Neutrophil (primary cell): Measurements from ENCODE around the gene HSPBP1.
"Not testable (repeated sequence)": the region's sequence is repeated elsewhere in the genome, so short reads cannot be mapped to it uniquely, and the experiment has no call there.

Experiments
- H3K27ac ChIP-seq: fragments of 200-600 bp; sonication (generic); 2 replicates; pipeline ENCODE4 v1.5.1; 2016; ENCODE audit warnings: mild to moderate bottlenecking, moderate library complexity
- H3K27me3 ChIP-seq: fragments of 200-600 bp; sonication (generic); 2 replicates; pipeline ENCODE4 v1.6.0; 2016; ENCODE audit warnings: mild to moderate bottlenecking
- H3K36me3 ChIP-seq: fragments of 200-600 bp; sonication (generic); 2 replicates; pipeline ENCODE4 v1.5.1; 2017
- H3K4me1 ChIP-seq, 2 experiments: fragments of 200-600 bp in 1 of 2; sonication (generic) in 1 of 2; 1 replicate in 1 of 2; 2 replicates in 1 of 2; pipeline versions ENCODE4 v1.5.1 to v1.6.1; 2013 to 2016; ENCODE audit warnings: low read depth in 1 of 2, low read length in 1 of 2, mild to moderate bottlenecking in 1 of 2, moderate library complexity in 1 of 2; ENCODE audit not compliant: control insufficient read depth in 1 of 2, insufficient read depth in 1 of 2
- H3K4me3 ChIP-seq, 2 experiments: fragments of 200-600 bp in 1 of 2; sonication (generic) in 1 of 2; 1 replicate in 1 of 2; 2 replicates in 1 of 2; pipeline ENCODE4 v1.5.1; 2013 to 2016; ENCODE audit warnings: low read depth in 1 of 2, low read length in 1 of 2, mild to moderate bottlenecking in 1 of 2, moderate library complexity in 1 of 2
- H3K9me3 ChIP-seq: fragments of 200-600 bp; sonication (generic); 2 replicates; pipeline ENCODE4 v1.5.1; 2016
- TF ChIP-seq, protein P1 (sequence below): fragments of 200-600 bp; sonication (generic); IDR thresholded peaks from 2 replicates; pipeline ENCODE4 v1.5.1; 2016; ENCODE audit warnings: antibody characterized with exemption

HSPBP1 gene, protein sequence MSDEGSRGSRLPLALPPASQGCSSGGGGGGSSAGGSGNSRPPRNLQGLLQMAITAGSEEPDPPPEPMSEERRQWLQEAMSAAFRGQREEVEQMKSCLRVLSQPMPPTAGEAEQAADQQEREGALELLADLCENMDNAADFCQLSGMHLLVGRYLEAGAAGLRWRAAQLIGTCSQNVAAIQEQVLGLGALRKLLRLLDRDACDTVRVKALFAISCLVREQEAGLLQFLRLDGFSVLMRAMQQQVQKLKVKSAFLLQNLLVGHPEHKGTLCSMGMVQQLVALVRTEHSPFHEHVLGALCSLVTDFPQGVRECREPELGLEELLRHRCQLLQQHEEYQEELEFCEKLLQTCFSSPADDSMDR

DNA sequence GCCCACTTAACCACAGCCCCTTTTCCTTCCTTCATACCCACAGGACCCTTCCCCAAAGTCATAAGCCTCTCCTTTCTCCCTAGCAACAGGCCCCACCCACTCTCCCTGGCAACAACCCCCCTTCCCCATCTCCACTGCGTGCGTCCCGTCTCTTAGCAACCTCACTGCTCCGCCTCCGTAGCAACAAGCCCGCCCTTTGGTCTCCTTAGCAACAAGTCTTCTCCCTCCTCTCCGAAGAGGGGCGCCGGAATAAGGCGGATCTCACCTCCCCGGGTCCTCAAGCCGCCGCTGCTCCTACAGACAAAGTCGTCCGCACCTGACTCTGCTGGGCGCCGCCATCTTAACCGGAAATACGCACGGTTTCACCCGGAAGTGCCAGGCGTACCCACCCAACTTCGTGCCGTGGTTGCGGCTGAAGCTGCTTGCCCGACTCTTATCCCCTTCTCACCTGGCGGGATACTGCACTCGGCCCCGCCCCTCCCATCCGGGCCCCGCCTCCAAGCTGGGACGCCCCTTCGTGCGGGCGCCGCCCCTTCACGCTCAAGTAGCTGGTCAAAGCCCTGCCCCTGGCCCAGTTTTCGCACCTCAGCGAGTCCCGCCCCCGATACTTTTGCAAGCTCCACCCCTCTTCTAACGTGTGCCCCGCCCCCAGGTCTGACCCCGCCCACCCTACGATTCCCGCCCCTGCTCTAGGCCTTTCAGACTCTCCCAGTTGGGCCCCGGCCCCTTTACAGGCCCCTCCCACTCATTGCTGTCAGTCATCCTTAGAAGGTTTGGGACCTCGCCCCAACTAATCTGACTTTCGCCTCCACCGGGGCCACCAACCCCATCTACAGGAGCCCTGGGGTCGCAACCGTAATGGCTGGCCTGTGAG lies at the start of gene HSPBP1:
HSPBP1 (minus strand) TSS at position 341 of the 874 bp plus-strand sequence. CDS start 502 bp downstream, outside the sequence.
- peaks cover 27% of the 10 kb centered on the region for H3K27me3 ChIP-seq
- peaks cover 6 to 14% of the 10 kb centered on the region in 2 experiments for H3K4me1 ChIP-seq
- TF ChIP-seq, protein P1, sequence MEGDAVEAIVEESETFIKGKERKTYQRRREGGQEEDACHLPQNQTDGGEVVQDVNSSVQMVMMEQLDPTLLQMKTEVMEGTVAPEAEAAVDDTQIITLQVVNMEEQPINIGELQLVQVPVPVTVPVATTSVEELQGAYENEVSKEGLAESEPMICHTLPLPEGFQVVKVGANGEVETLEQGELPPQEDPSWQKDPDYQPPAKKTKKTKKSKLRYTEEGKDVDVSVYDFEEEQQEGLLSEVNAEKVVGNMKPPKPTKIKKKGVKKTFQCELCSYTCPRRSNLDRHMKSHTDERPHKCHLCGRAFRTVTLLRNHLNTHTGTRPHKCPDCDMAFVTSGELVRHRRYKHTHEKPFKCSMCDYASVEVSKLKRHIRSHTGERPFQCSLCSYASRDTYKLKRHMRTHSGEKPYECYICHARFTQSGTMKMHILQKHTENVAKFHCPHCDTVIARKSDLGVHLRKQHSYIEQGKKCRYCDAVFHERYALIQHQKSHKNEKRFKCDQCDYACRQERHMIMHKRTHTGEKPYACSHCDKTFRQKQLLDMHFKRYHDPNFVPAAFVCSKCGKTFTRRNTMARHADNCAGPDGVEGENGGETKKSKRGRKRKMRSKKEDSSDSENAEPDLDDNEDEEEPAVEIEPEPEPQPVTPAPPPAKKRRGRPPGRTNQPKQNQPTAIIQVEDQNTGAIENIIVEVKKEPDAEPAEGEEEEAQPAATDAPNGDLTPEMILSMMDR, result no peak
- H3K27ac ChIP-seq, result peak within 1 kb of the TSS; percentile 78
- no peaks in the 10 kb centered on the region for H3K36me3 ChIP-seq
- H3K9me3 ChIP-seq, result no peaks in the 10 kb centered on the region
- H3K4me3 ChIP-seq, result peak within 1 kb of the TSS; percentile 73 to 83

DNA sequence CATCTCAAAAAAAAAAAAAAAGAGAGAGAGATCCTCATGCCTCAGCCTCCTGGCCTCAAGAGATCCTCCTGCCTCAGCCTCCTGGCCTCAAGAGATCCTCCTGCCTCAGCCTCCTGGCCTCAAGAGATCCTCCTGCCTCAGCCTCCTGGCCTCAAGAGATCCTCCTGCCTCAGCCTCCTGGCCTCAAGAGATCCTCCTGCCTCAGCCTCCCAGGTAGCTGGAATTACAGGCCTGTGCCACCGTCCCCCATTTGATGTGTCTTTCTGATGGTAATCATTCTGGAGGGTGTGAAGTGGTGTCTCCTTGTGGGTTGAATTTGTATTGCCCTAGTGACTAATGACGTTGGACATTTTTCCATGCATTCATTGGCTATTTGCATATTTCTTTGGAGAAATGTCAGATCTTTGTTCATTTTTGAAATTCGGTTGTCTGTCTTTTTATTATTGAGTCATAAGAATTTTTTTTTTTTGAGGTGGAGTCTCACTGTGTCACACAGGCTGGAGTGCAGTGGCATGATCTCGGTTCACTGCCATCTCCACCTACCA lies 48.9 kb upstream of the HSPBP1 start:
- not testable (repeated sequence) for H3K9me3 ChIP-seq, H3K27me3 ChIP-seq
- peaks cover 39 to 42% of the 10 kb centered on the region in 2 experiments for H3K4me1 ChIP-seq

DNA sequence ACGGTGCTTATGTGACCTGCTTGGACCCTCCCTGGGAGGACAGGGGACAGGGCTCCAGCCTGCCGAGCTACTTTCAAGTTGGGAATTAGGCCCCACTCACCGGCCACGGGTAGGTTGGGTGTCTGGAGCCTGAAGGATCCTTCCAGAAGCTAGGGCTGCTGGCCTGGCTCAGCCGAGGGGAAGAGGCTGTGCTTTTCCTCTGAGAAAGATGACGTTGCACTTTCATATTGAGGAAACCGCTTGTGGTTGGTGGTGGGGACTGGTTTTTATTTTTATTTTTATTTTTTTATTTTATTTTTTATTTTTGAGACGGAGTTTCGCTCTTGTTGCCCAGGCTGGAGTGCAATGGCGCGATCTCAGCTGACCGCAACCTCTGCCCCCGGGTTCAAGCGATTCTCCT lies 45.3 kb upstream of the HSPBP1 start, which contains the start of gene TMEM150B:
TMEM150B (minus strand) TSS at position 170 of the 400 bp plus-strand sequence. CDS start 4,305 bp downstream, outside the sequence.
- H3K36me3 ChIP-seq, result no peaks in the 10 kb centered on the region
- no peaks in the 10 kb centered on the region for H3K9me3 ChIP-seq
- peaks cover 46 to 54% of the 10 kb centered on the region in 2 experiments for H3K4me1 ChIP-seq
- H3K27ac ChIP-seq, result peak within 1 kb of the TSS; percentile 65
- peak within 1 kb of the TSS in 1 of 2 experiments; percentile 6 for H3K4me3 ChIP-seq
- TF ChIP-seq, protein P1, result no peak
- no peaks in the 10 kb centered on the region for H3K27me3 ChIP-seq

More for the DNA sequence above, 48.9 kb upstream of the HSPBP1 start:
- H3K27ac ChIP-seq, H3K4me3 ChIP-seq, H3K36me3 ChIP-seq: not testable (repeated sequence)

DNA sequence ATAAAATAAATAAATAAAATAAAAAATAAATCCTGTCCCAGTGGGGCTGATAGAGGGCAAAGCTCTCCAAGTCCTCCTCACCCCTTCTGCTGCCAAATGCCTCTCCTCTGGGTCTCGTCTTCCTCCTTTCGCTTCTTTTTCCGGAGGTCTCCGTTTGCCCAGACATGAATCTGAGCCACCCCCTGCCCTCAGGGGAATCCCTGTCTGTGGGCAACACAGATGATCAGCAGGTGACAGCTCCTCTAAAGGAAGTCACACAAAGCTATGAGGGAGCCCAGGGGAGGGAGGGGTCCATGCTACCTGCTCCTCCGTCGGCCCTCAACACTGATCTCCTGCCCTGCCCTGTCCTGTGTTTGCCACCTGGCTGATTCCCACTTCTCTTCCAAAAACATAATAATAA lies 44.8 kb upstream of the HSPBP1 start:
- Histone ChIP-seq H3K4me3 (no peak overlapping the region), H3K36me3 (no peaks in the 10 kb centered on the region), H3K27me3 (no peaks in the 10 kb centered on the region), H3K27ac (peak overlapping the region; percentile 65), H3K9me3 (no peaks in the 10 kb centered on the region), H3K4me1 (peaks cover 46 to 54% of the 10 kb centered on the region in 2 experiments)
- TF ChIP-seq, protein P1, result no peak

DNA sequence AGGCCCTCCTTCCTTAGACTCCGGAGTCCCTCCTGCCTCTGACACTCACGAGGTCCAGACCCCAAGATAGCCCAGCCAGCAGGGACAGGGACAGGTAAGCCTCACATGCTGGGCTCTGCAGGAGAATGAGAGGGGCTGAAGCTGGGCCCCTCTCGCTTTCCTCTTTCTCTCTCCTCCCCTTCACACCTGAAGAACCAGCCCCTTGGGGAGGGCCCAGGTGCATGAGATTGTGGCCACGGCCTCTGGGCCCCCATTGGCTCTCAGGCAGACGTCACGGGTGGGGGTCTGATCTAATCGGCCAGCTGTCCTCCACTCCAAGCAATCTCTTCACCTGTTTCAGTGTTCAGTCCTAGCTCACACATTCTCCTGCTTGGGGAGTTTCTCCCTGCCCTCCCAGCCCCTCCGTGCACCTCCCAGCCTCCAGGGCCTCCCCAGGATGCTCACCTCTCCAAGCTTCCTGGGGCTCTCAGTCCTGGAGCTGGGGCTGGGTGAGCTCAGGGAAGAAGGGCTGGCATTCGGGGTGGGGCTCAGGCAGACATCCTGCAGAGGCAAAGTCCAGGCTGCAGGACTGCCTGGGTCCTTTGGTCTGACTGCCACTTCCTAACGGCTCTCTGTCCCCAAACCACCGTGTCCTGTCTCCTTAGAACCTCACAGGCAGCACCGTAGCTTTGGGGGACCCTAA lies 42.4 kb upstream of the HSPBP1 start:
- no peaks in the 10 kb centered on the region for H3K27me3 ChIP-seq
- no peaks in the 10 kb centered on the region for H3K36me3 ChIP-seq
- H3K9me3 ChIP-seq, result no peaks in the 10 kb centered on the region
- H3K4me3 ChIP-seq, result no peak overlapping the region
- no peak overlapping the region for H3K27ac ChIP-seq
- TF ChIP-seq, protein P1, result no peak
- peaks cover 46 to 51% of the 10 kb centered on the region in 2 experiments for H3K4me1 ChIP-seq
